ENCODE data around the gene IGSF22.
"Not testable (repeated sequence)": the region's sequence is repeated elsewhere in the genome, so short reads cannot be mapped to it uniquely, and the experiment has no call there.

The IGSF22 gene

DNA sequence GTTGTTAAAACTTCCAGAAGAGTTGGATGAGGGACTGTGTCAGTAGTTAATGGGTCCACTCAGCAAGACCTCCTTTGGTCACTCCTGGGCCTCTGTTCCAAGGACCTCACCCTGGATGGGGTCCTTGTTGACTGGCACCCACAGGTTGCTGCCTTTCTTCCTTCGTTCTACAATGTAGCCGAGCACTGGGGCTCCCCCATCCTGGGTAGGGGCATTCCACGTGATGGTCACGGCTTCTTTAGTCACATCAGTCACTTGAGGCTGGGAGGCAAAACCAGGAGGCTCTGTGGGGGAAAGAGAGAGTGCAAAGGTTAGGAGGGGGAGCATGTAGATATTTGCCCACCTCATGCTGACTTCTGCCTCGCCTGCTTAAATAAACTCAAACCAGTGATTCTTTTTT is 15.4 kb downstream of the IGSF22 start:
- FAIRE-seq, result no peak

DNA sequence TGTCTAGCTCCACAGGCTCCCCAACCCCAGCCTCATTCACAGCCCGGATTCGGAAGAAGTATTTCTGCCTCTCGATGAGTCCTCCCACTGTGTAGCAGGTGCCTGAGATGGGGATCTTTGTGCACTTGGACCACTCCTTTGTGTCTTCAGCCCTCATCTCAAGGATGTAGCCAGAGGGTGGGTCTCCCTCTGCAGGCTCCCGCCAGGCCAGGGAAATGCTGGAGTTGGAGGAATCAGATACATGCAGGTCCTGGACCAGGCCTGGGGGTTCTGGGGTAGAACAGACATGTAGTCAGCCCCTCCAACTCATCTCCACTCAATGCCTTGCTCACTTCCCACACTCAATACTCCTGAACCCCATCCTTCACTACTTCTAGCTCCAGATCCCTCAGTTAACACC is 16.6 kb downstream of the IGSF22 start:
- FAIRE-seq, result no peak

DNA sequence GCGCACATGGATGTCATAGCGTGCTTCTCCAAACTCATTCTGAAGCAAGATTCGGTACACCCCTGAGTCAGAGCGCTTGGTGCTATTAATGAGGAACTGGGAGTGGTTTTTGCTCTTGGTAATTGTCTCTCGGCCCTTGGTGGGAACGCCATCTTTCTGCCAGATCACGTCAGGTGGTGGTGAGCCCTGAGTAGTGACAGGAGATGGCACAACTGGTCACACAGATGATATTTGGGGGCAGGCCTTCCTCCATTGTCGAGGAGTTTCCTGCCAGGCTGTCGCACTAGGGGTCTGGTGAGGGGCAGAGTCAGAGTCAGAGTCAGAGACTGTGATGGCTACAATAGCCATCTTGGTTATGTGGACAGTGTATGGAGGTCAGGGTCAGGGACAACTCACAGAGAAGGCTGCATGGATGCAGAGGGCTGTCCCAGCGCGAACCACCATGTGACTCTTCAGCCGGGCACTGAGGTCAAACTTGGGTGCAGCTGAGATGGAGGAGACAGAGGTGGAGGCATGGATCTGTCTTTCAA is 18.1 kb downstream of the IGSF22 start:
- no peak for FAIRE-seq

DNA sequence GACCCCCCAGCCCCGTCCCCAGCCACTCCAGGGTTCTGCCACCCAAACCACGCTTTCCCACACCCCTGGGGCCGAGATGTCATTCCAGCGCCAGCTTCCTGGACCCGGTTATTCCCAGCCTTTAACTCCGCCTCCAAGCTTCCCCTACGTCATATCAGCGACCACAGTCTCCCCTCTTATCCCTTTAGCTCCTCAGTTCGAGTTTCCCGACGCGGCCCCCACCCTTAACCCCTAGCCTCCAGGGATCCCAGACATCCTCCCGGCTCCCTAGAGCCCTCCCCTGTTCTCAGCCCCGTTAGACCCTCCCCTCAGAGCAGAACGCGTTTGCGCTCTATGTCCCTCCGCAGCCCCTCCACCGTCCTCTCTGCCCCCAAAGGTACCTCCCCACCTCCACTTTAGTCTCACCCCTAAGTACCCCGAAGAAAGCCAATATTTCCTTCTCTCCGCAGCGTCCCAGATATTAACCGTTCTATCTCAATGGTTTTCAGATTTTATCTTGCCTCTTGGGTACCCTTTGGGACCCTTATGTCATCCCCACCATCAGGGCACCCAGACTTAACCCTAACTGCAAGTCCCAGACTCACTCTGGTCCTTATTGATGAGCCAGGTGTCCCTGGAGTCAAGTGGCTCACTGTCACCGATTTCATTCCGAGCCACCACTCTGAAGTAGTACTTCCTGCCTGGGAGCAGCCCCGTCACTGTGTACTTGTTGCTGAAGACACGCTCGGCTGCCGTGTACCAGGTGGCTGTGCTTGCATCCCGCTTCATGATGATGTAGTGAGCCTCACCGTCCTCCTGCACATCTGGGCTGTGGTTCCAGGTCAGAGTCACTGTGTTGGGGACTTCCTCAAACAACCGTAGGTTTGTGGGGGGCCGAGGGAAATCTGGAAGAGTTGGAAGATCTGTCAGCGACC is 19.4 kb downstream of the IGSF22 start:
- FAIRE-seq, result no peak

DNA sequence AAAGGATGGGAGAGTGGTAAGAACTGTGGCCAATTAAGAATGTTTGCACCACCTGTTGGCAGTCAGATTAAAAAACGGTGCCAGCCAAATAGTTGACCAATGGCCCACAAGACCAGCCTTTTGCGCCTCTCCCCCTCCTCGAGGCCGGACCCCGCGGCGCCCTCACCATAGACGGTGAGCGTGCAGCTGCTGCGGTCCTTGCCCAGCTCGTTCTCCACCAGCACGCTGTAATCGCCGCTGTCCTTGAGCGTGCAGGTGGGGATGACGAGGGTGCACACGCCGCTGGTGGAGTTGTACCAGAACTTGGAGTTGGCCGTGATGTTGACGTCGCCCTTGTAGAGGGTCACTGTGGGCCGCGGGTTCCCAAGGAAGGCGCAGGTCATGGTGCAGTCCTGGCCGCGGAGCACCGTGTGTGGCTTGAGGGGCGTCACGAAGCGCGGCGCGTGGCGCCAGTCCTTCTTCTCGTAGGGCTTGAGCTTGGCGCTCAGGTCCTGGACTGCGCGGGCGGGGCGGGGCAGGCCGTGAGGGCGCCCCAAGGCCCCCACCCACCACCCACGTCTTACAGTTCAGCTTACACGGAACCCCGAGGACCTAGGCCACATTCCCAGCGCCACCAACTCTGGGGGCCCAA is 20.2 kb downstream of the IGSF22 start:
- FAIRE-seq, result no peak

DNA sequence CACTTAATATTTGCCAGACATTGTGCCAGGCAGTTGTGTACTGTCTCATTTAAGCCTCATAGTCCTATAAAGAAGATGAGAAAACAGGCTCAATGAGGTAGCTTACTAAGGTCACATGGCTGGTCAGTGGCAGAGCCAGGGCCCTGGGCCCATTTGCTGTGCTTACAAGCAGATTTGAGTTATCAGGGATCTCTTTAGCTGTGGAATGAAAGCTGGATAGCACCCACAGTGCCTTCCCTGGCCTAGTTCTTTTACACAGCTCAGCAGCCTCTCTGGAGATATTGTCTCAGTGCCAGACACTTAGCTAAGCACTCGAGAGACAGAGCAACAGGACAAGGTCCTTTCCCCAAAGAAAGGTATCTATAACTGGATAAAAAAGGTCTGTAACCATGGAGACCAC is 21.3 kb downstream of the IGSF22 start:
- no peak for FAIRE-seq

DNA sequence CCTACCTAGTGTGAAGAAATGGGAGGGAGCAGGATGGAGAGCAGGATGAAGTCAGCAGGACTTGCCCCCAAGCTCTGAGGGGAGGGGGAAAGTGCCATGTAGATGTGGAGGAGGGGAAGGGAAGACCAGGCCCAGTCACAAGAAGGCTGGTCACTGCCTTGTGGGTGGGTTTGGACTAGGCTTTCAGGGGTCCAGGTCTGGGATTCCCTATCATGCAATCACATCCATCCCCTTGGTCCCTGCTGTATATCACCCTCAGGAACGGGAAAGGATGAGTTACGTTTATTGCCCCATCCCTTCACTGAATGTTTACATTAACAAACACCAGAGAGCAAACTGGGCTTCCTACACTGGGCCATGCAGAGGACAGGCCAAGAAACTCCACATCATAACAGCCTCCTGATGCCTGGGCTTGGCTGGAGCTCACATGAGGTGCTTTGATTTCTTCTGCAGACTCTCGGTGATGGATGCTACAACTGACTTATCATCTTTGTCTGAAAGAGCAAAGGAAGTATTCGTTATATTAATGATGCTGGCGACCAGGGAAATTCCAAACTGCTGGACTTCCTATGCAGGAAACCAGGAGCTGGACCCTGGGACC is 21.8 kb downstream of the IGSF22 start:
- no peak for FAIRE-seq

DNA sequence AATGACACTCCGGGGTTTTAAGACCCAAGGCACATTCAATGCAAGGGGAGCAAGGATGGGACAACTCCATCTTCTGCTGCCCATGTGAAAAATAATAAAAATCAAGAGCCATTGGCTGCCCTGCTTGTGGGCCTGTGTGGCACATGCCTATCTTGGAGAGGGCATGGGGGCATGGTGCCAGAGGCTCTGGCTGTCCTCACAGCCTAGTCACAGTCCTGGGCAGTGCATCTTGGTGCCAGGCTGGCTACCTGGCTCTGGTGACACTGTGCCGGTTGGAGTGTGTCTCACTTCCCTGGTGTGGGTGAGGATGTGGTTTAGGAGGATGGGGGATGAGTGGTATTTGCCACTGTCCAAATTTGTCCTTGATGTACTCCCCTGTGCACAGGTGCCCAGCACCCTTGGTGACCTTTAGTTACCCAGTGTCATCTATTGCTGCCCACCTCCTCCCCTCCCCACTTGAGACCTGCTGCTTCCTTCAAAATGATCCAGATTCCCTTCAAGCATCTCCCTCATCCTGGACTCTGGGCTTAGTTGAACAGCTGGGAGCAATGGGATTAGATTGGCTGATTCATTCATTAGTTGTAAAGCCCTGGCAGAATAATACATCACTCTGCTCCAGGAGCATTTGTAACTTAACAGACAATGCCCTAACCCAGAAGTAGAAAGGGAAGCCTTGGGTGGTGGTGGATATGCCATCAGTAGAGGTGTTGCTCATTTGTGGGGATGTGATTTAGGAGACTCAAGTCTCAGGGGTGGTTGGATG is 22.8 kb downstream of the IGSF22 start:
- no peak for FAIRE-seq

DNA sequence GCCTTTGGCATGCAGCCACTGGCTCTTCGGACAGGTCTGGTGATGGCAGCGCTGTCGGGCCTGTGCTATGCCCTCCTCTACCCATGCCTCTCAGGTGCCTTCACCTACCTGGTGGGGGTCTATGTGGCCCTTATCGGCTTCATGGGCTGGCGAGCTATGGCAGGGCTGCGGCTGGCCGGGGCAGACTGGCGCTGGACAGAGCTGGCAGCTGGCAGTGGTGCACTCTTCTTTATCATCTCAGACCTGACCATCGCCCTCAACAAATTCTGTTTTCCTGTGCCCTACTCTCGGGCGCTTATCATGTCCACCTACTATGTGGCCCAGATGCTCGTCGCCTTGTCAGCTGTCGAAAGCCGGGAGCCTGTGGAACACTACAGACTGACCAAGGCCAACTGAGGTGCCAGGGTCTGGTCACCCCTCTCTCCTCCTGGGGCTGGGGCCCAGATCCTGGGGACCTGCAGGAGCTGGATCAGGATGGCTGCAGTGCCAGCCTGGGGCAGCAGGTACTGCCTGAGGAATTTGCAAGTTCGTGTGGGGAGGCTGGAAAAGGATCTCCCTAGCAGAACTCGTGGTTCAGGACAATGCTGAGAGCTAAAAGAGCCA is 24.3 kb downstream of the IGSF22 start:
- FAIRE-seq, result no peak

DNA sequence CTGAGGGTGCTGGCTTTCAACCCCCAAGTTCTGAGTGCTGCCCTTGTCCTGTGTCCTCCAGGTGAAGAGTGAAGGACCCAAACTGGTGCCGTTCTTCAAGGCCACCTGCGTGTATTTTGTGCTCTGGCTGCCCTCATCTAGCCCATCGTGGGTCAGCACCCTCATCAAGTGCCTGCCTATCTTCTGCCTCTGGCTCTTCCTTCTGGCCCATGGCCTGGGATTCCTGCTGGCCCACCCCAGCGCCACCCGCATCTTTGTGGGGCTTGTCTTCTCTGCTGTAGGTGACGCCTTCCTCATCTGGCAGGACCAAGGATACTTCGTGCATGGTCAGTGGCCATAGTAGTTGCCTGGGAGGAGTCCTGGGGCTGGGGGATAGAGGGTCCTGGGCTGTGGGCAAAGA is 25.1 kb downstream of the IGSF22 start:
- no peak for FAIRE-seq

DNA sequence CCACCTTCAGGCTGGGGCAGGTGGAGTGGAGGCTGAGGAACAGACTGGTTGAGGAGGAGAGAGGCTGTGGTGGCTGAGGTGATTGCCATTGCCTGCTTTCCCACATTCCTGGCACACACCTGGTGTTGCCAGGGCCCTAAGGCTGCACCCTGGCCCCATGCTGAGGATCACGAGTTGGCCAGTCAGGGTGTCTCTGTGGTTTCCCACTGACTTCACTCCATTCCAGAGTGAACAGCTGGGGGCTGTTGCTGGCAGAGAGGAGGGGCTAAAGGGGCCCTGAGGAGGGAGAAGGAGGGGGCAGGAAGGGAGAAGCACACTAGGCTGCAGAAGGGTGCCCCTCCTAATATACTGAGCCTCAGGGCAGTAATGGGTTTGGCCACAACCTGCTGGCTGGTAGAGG is 25.6 kb downstream of the IGSF22 start:
- no peak for FAIRE-seq

DNA sequence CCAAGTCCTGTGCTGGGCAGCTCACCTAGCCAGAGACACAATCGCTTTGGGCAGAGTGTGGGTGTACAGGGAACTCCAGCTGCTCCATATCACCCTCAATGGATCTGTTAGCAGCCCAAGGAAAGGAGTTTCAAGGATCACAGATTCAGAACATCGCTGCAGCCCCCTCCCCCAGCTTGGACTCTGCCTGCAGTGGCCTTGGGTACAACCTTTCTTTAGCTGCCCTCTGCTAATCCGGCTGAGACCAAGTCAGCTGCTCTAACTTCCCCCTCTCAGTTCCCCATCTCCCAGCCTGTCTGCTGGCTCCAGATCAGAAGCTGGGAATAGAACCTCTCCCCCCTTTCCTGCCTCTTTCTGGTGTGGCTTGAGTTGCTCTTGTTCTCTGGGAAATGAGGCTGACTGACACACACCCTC is 26.1 kb downstream of the IGSF22 start:
- FAIRE-seq, result no peak

DNA sequence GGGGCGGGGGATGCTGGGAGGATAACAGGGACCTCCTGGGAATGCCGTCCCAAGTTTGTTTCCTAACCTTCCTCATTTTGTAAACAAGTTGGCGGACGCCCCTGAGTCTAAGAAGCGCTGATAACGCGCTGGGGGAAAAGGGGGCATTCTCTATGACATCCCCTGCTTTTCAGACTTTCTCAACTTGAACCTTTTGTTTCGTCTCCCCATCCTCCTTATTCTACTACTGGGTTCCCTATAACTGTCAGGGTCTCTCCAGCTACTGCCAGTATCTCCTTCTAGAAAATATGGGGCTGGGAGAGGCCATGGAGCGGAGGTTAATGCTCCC is 26.8 kb downstream of the IGSF22 start:
- FAIRE-seq, result no peak

DNA sequence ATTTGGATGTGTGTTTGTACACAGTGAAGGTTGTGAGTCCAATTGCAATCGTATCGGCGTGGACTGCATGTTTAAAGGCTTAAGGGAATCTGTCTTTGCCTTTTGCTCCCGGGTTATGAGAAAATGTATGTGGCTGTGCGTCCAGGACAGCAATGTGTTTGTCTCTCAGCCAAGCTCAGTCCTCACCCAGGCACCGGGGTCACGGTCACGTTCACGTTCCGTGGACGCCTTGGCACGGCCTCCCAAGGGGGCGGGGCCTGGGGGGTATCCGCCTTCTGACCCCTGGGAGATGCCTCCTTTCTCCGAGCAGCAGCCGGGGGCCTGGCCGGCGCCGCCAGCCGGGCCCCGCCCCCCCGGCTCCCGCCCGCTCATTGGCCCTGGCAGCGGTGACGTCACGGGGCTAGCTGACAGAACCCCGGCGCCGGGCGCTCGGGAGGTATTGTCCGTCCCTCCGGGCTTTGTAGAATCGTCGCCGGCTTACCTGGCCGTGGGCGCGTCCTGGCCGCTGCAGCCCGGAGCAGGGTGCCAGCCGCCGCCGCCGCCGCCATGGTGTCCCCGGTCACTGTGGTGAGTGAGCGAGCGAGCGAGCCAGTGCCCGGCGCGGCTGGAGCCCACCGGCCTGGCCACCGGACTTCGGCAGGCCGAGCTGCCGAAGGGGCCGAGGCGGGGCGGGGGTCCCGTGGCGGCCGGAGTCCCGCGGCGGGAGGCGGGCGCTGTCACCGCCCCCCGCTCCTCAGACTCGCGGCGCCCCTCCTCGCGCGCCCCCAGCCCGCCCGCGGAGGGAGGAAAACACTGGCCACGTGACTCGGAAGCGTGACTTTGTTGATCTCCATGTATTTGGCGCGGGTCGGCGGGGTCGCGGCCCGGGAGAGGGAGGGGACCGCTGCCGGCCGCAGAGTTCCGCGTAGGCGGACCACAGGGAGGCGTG is 27.4 kb downstream of the IGSF22 start, which contains the start of gene TMEM86A:
Gene TMEM86A, plus strand, starts transcription at position 439 of the 928 bp plus-strand sequence. Its CDS starts 108 bp downstream, at position 547.
- no peak for FAIRE-seq

DNA sequence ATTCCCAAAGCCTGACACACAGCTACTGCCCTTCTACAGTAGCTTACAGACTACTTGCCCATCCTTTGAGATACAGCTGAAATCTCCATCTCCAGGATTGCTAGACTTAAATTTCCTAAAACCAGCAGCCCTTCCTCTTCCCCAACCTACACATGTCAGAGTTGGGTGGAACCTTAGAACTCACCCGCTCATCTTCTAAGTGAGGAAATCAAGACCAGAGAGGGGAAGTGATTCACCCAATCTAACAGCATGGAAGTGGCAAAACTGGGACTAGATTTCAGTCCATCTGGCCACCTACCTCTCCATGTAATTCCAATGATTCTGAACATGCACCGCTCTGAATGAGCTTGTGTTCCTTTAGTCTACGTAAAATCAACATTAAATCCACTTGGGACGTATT is 28.4 kb downstream of the IGSF22 start:
- FAIRE-seq, result no peak

DNA sequence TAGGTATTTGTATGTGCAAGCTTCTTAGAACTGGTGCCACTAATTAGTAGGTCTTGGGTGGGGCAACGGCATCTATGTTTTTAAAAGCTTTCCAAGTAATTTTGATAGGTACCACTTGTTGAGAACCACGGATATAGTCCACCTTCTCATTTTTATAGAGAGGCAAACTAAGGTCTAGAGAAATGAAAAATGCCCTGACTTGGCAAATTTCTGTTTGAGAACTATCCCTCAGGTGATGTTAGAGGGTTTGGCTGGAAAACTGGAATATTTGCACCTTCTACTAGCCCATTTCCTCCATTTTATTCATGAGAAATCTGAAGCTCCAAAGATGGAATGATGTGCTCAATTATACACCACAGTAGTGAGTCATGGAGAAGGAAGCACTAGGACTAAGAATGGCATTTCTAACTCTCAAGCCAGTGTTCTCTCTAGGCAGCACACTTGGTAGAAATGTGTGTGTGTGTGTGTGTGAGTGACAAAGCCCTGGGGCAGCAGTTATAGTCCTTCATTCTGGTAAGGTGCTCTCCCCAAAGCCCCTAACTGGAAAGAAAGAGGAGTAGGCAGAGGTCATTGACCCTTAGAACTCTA is 29.3 kb downstream of the IGSF22 start:
- no peak for FAIRE-seq

DNA sequence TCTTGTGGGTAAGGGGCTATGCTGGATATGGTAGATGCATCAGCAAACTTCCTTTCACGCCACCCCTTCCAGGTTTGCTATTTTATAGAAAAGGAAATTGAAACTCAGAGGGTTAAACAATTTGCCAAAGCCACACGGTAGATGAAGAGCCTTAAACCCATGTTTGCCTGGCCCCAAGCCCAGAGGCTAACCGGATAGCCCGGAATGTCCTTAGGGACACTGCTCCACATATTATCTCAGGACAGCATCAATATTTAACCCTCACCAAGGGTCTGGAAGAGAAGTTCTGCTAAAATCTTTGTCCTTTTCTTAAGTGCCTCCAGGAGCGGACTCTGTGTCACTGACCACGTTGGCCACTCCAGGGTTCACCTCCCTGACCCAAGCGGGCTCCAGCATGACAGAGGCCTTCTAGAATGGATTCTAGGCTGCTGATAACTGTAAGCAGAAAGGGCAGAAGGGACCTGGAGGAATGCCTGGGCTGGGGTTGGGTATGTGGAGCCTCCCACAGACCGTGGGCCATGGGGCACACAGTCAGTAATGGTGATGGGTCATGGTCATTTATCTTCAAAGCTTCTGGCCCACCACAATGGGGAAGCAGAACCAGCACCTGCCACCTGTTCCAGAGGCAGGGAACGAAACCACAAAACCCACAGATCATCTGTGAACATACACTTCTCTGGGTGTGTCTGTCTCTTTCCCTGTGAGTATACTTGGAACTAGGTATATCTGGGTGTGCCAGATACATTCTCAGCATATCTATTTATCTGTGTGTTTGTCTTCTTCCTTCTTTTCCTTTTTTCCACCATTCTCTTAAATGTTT is 32.8 kb downstream of the IGSF22 start:
- FAIRE-seq, result no peak

DNA sequence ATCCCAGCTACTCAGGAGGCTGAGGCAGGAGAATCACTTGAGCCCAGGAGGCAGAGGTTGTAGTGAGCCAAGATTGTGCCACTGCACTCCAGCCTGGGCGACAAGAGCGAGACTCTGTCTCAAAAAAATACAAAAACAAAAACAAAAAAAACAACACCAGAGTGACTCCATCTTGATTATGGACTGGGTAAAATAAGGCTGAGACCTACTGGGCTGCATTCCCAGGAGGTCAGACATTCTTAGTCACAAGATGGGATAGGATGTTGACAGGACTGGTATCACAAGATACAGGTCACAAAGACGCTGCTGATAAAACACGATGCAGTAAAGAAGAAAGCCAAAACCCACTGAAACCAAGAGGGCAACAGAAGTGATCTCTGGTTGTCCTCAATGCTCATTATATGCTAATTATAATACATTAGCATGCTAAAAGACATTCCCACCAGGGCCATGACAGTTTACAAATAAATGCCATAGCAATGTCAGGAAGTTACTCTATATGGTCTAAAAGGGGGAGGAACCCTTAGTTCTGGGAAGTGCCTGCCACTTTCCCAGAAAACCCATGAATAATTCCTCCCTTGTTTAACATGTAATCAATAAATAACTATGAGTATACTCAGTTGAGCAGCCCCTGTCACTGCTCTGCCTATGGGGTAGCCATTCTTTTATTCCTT is 34.4 kb downstream of the IGSF22 start:
- FAIRE-seq, result not testable (repeated sequence)

DNA sequence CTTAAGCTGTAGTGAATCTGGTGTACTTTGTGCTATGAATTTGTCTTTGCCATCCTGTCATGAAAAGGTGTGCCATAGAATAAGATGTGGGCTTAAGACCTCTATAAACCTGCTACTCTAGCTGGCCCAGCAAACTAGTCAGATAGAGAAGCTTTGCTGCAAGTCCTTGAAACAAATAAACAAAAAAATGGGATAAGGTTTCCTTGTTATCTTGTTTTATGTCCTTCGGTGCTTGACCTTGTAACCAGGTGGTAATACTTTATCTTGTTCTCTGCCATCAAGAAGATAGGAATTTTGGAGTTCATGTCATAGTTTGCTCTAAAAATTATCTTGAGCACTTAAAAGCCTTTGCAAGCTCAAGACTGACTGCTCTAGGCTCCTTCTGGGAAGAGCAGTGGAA is 41.7 kb downstream of the IGSF22 start:
- no peak for FAIRE-seq

All from colon (tissue), 2 donors.